HepG2 (cell line): ENCODE results near the gene IFT172. TPM values are rescaled to one million over a fixed set of nuclear protein-coding genes. Genes with fewer than 3 reads are reported as not detected.

Experiments
- DBP ChIP-seq: sonication (generic); formaldehyde crosslinking; IDR thresholded peaks from 2 replicates; pipeline ENCODE4 v1.4.0; 2020; ENCODE audit warnings: missing genetic modification reagents; ENCODE audit errors: not compliant biosample characterization
- EZH2 ChIP-seq: conservative IDR thresholded peaks from 2 replicates; pipeline ENCODE4 v1.6.1; 2012; ENCODE audit warnings: mild to moderate bottlenecking, low read depth, low read length, moderate library complexity
- HOXD1 ChIP-seq: sonication (generic); formaldehyde crosslinking; IDR thresholded peaks from 2 replicates; pipeline ENCODE4 v1.5.0; 2020; ENCODE audit warnings: missing genetic modification reagents
- LCORL ChIP-seq, 2 experiments: fragments of 450-650 bp in 1 of 2; sonication (generic) in 1 of 2; formaldehyde crosslinking in 1 of 2; IDR thresholded peaks; 2 replicates each; pipeline versions ENCODE4 v1.5.0 to v1.6.1; 2017 to 2020; ENCODE audit warnings: antibody characterized with exemption in 1 of 2, missing genetic modification reagents in 1 of 2
- NFIC ChIP-seq: IDR thresholded peaks from 2 replicates; pipeline ENCODE4 v1.6.1; 2012; ENCODE audit warnings: mild to moderate bottlenecking, low read length, inconsistent platforms
- PATZ1 ChIP-seq: sonication (generic); formaldehyde crosslinking; IDR thresholded peaks from 2 replicates; pipeline ENCODE4 v1.4.0; 2020; ENCODE audit warnings: missing genetic modification reagents
- SNAPC2 ChIP-seq: sonication (generic); formaldehyde crosslinking; IDR thresholded peaks from 2 replicates; pipeline ENCODE4 v1.8.1; 2022; ENCODE audit warnings: mild to moderate bottlenecking, missing genetic modification reagents
- TEF ChIP-seq: sonication (generic); formaldehyde crosslinking; IDR thresholded peaks from 2 replicates; pipeline ENCODE4 v1.5.0; 2020; ENCODE audit warnings: missing genetic modification reagents
- ZBTB38 ChIP-seq: sonication (generic); formaldehyde crosslinking; IDR thresholded peaks from 2 replicates; pipeline ENCODE4 v1.5.1; 2020; ENCODE audit warnings: mild to moderate bottlenecking, missing genetic modification reagents
- ZMYM3 ChIP-seq: sonication (generic); formaldehyde crosslinking; IDR thresholded peaks from 2 replicates; pipeline ENCODE4 v1.5.1; 2020; ENCODE audit warnings: mild to moderate bottlenecking, missing genetic modification reagents
- ZNF589 ChIP-seq: sonication (generic); formaldehyde crosslinking; conservative IDR thresholded peaks from 2 replicates; pipeline ENCODE4 v1.8.0; 2022; ENCODE audit warnings: mild to moderate bottlenecking, moderate library complexity, missing genetic modification reagents
- ZNF607 ChIP-seq: sonication (generic); formaldehyde crosslinking; IDR thresholded peaks from 2 replicates; pipeline ENCODE4 v1.5.1; 2020; ENCODE audit warnings: missing genetic modification reagents, mild to moderate bottlenecking, borderline replicate concordance
- ZNF780A ChIP-seq: sonication (generic); formaldehyde crosslinking; IDR thresholded peaks from 2 replicates; pipeline ENCODE4 v1.8.0; 2022; ENCODE audit warnings: mild to moderate bottlenecking, missing genetic modification reagents, moderate library complexity
- ZSCAN20 ChIP-seq: sonication (generic); formaldehyde crosslinking; IDR thresholded peaks from 2 replicates; pipeline ENCODE4 v1.4.0; 2020; ENCODE audit warnings: missing genetic modification reagents, mild to moderate bottlenecking, borderline replicate concordance
- polyA plus RNA-seq, 8 experiments: library from polyadenylated mRNA; depleted of rRNA in 3 of 8; stranded (reverse) in 7 of 8; unstranded in 1 of 8; fragments of >200 nt; fragmentation: Illumina TruSeq in 4 of 8; extraction: Trizol in 4 of 8; gene quantifications; 2 replicates each; pipeline versions ENCODE4 v1.2.1 to v1.2.3, GENCODE V29; 2011 to 2016; ENCODE audit warnings: low read depth in 4 of 8, missing spikeins in 1 of 8, mixed read lengths in 1 of 8; ENCODE audit not compliant: insufficient read depth in 1 of 8
- total RNA-seq, 5 experiments: library from RNA; depleted of rRNA; stranded (reverse); fragments of >200 nt; fragmentation: Illumina TruSeq; extraction: Trizol; gene quantifications; 2 replicates each; pipeline ENCODE4 v1.2.3, GENCODE V29; 2016; ENCODE audit warnings: low read depth in 1 of 5
- TF ChIP-seq, protein P1 (sequence below): sonication (generic); formaldehyde crosslinking; IDR thresholded peaks from 2 replicates; pipeline ENCODE4 v1.4.0; 2020; ENCODE audit warnings: missing genetic modification reagents
- TF ChIP-seq, protein P2 (sequence below): sonication (generic); formaldehyde crosslinking; IDR thresholded peaks from 2 replicates; pipeline ENCODE4 v1.4.0; 2020; ENCODE audit warnings: missing genetic modification reagents
- TF ChIP-seq, protein P3 (sequence below): sonication (generic); formaldehyde crosslinking; IDR thresholded peaks from 2 replicates; pipeline ENCODE4 v1.4.0; 2020; ENCODE audit warnings: missing genetic modification reagents, borderline replicate concordance

Gene IFT172
- total and polyA plus RNA-seq, 2 of the 13 experiments (the other 11 are each of a cell fraction or from before 2014, with no cell fraction given): 21.6 to 35.7 TPM

GRCh38 chr2:27428978-27429541 is 60.5 kb downstream of the IFT172 start (continued):
- TF ChIP-seq, protein P1, sequence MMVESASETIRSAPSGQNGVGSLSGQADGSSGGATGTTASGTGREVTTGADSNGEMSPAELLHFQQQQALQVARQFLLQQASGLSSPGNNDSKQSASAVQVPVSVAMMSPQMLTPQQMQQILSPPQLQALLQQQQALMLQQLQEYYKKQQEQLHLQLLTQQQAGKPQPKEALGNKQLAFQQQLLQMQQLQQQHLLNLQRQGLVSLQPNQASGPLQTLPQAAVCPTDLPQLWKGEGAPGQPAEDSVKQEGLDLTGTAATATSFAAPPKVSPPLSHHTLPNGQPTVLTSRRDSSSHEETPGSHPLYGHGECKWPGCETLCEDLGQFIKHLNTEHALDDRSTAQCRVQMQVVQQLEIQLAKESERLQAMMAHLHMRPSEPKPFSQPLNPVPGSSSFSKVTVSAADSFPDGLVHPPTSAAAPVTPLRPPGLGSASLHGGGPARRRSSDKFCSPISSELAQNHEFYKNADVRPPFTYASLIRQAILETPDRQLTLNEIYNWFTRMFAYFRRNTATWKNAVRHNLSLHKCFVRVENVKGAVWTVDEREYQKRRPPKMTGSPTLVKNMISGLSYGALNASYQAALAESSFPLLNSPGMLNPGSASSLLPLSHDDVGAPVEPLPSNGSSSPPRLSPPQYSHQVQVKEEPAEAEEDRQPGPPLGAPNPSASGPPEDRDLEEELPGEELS (CRISPR knock-in tag): peak; percentile 61
- TF ChIP-seq NFIC: no peak
- TF ChIP-seq ZNF780A (CRISPR knock-in tag): no peak
- TF ChIP-seq EZH2: no peak
- peak; percentile 39; the same call in 1 of the 2 replicates for TF ChIP-seq ZBTB38
- TF ChIP-seq, protein P2, sequence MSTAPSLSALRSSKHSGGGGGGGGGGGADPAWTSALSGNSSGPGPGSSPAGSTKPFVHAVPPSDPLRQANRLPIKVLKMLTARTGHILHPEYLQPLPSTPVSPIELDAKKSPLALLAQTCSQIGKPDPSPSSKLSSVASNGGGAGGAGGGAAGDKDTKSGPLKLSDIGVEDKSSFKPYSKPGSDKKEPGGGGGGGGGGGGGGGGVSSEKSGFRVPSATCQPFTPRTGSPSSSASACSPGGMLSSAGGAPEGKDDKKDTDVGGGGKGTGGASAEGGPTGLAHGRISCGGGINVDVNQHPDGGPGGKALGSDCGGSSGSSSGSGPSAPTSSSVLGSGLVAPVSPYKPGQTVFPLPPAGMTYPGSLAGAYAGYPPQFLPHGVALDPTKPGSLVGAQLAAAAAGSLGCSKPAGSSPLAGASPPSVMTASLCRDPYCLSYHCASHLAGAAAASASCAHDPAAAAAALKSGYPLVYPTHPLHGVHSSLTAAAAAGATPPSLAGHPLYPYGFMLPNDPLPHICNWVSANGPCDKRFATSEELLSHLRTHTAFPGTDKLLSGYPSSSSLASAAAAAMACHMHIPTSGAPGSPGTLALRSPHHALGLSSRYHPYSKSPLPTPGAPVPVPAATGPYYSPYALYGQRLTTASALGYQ (CRISPR knock-in tag): no peak; the same call in 1 of the 2 replicates
- peak; percentile 84 for TF ChIP-seq HOXD1 (CRISPR knock-in tag)
- TF ChIP-seq SNAPC2: no peak
- TF ChIP-seq ZNF607 (CRISPR knock-in tag): no peak
- peak; percentile 76; the same call in 1 of the 2 replicates for TF ChIP-seq PATZ1 (CRISPR knock-in tag)
- no peak; the same call in 1 of the 2 replicates for TF ChIP-seq ZSCAN20 (CRISPR knock-in tag)
- no peak; the same call in 1 of the 2 replicates for TF ChIP-seq ZNF589 (CRISPR knock-in tag)
- TF ChIP-seq DBP (CRISPR knock-in tag): no peak
- no peak for TF ChIP-seq ZMYM3
- no peak; the same call in 1 of the 2 replicates for TF ChIP-seq TEF
- no peak for TF ChIP-seq LCORL (IDR thresholded peaks at IDR 0.05)
- no peak for TF ChIP-seq LCORL (CRISPR knock-in tag; IDR thresholded peaks at IDR 0.05)
- TF ChIP-seq, protein P3, sequence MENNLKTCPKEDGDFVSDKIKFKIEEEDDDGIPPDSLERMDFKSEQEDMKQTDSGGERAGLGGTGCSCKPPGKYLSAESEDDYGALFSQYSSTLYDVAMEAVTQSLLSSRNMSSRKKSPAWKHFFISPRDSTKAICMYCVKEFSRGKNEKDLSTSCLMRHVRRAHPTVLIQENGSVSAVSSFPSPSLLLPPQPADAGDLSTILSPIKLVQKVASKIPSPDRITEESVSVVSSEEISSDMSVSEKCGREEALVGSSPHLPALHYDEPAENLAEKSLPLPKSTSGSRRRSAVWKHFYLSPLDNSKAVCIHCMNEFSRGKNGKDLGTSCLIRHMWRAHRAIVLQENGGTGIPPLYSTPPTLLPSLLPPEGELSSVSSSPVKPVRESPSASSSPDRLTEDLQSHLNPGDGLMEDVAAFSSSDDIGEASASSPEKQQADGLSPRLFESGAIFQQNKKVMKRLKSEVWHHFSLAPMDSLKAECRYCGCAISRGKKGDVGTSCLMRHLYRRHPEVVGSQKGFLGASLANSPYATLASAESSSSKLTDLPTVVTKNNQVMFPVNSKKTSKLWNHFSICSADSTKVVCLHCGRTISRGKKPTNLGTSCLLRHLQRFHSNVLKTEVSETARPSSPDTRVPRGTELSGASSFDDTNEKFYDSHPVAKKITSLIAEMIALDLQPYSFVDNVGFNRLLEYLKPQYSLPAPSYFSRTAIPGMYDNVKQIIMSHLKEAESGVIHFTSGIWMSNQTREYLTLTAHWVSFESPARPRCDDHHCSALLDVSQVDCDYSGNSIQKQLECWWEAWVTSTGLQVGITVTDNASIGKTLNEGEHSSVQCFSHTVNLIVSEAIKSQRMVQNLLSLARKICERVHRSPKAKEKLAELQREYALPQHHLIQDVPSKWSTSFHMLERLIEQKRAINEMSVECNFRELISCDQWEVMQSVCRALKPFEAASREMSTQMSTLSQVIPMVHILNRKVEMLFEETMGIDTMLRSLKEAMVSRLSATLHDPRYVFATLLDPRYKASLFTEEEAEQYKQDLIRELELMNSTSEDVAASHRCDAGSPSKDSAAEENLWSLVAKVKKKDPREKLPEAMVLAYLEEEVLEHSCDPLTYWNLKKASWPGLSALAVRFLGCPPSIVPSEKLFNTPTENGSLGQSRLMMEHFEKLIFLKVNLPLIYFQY (CRISPR knock-in tag): peak; percentile 4; the same call in 1 of the 2 replicates
